ENCODE data around the gene BTRC.

Gene BTRC

DNA sequence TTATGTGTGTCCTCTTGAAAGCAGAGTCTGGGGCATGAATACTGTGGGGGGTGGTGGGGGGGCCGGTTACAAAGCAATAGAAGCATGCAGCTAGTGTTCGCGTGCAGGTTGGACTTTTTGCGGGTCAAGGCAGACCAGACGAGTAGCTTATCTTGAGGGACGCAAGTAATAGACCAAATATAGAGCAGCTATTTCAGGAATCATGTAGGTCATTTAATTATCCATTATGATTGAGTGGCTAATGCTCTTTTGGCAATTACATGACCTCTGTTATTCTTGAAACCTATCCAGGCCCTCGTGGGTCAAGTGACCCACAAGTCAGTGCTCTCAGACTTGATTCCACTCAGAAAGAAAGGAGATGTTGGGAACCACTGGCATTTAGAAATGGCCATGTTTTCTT is 93.0 kb downstream of the BTRC start:
- no peak for DNase-seq (ENCODE audit: low read depth)
- TF ChIP-seq, protein P1, sequence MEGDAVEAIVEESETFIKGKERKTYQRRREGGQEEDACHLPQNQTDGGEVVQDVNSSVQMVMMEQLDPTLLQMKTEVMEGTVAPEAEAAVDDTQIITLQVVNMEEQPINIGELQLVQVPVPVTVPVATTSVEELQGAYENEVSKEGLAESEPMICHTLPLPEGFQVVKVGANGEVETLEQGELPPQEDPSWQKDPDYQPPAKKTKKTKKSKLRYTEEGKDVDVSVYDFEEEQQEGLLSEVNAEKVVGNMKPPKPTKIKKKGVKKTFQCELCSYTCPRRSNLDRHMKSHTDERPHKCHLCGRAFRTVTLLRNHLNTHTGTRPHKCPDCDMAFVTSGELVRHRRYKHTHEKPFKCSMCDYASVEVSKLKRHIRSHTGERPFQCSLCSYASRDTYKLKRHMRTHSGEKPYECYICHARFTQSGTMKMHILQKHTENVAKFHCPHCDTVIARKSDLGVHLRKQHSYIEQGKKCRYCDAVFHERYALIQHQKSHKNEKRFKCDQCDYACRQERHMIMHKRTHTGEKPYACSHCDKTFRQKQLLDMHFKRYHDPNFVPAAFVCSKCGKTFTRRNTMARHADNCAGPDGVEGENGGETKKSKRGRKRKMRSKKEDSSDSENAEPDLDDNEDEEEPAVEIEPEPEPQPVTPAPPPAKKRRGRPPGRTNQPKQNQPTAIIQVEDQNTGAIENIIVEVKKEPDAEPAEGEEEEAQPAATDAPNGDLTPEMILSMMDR (IDR thresholded peaks at IDR 0.05; ENCODE audit: insufficient read depth, low read depth, low read length, missing control alignments) = no peak

DNA sequence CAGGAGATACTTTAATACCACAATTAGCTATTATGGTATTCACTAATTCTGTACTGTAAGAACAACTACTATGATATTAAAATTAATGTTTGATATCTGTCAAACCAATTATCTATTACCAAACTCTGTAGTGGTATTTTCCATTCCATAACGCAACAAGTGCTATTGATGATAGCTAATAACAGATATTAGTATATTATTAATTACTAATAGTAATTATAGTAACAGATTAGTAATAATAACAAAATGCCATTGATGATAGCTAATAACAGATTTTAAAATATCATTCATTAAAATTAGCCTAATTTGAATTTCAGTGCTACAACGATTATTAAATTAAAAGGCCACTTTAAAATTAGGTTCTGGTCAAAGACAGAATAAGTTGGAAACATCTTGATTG is 93.5 kb downstream of the BTRC start:
- no peak for DNase-seq (ENCODE audit: low read depth)
- no peak overlapping the region for H3K4me3 ChIP-seq (ENCODE audit: low read length)
- TF ChIP-seq, protein P1 (IDR thresholded peaks at IDR 0.05; ENCODE audit: insufficient read depth, low read depth, low read length, missing control alignments) = no peak

More for the DNA sequence above, 93.0 kb downstream of the BTRC start:
- no peak overlapping the region for H3K4me3 ChIP-seq (ENCODE audit: low read length)

DNA sequence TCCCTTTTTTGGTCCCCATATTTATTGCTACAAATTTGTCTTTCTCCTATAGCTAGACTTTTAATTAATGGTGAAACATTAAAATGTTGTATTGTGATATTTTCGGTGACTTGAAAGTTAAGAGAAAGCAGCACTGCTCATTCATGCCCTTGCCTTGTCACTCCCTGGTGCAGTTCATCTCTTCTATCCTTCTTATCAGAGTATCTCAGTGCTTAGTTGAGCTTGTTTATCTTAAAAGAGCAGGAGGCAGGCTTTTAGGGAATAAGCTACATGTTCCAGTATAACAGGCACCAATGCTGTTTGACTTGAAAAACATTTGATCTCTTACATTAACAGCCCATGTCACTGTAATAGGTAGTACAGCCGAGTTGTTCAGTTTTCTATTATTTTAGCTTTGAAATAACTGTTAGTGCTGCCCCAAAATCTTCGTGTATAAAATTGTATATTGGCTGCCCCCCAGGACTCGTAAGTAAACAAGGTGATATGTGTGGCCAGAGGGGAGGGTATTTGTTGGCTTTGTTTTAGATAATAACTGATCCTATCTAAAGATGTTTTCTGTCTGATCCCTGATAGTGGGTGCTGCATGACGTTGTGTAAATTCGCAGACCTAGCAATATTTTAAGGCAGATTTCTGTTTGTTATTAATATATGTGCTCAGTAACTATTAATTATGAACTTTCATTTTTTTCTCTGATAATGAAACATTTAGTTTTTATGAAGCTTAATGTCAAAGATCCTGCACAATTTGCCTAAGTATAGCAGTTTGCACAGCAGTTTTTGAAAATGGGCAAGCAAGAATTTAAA is 96.5 kb downstream of the BTRC start:
- H3K4me3 ChIP-seq (ENCODE audit: low read length) = no peak overlapping the region
- no peak for DNase-seq (ENCODE audit: low read depth)
- TF ChIP-seq, protein P1 (IDR thresholded peaks at IDR 0.05; ENCODE audit: insufficient read depth, low read depth, low read length, missing control alignments) = no peak

DNA sequence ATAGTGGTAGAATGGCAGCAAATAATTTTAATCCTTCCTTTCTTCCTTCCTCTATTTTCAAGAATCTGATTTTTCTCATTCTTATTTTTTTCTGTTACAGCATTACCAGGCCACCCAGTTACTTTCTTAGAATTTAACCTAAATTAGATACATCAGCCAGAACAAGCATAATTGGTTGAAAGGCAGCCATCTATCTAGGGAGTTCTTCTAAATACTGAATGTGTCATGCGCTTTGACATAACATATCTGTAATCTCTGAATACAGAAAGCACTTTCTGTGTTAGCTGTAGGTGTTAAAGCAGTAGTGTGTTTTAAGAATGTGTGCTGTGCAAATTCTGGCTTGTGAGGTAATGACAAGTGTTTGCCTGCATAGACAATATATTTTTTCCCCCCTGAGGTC is 97.3 kb downstream of the BTRC start:
- DNase-seq (ENCODE audit: low read depth) = no peak
- TF ChIP-seq, protein P1 (IDR thresholded peaks at IDR 0.05; ENCODE audit: insufficient read depth, low read depth, low read length, missing control alignments) = no peak
- no peak overlapping the region for H3K4me3 ChIP-seq (ENCODE audit: low read length)

DNA sequence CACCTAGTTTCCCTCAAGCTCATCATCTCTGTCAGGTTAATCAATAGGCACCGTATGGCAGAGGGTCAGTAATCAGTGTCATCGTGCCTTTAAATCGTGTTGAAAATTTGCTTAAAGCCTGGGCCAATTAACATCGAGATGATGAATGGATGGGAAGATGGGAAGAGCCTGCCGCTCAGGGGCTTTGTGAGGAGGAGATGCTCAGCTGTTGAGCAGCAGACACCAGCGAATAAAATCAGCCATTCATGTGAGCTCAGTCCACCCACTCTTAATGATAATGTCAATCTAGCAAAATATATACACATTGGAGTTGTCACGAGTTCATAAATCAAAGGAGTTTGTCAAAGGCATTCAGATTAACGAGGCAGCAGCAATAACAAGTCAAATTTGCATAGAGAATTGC is 97.7 kb downstream of the BTRC start:
- DNase-seq (ENCODE audit: low read depth) = no peak
- H3K4me3 ChIP-seq (ENCODE audit: low read length) = no peak overlapping the region
- TF ChIP-seq, protein P1 (IDR thresholded peaks at IDR 0.05; ENCODE audit: insufficient read depth, low read depth, low read length, missing control alignments) = no peak

DNA sequence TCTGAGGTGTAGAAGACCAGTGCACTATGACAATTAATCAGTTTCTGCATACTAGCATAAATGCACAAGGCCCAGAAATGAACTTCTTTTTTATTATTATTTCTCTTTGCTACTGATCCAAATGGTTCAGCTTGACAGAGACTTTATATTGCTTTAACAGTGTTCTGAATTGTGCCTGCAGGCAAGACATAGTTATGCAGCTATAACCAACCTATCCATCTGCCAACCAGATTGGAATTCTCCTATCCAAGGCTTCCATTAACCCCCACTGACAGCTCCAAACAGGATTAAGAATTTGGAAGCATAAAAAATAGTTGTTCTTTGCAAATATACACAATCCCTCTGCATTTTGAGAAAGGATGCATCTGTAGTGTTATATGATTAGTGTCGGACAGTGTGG is 98.2 kb downstream of the BTRC start:
- DNase-seq (ENCODE audit: low read depth) = no peak
- TF ChIP-seq, protein P1 (IDR thresholded peaks at IDR 0.05; ENCODE audit: insufficient read depth, low read depth, low read length, missing control alignments) = no peak
- H3K4me3 ChIP-seq (ENCODE audit: low read length) = no peak overlapping the region

DNA sequence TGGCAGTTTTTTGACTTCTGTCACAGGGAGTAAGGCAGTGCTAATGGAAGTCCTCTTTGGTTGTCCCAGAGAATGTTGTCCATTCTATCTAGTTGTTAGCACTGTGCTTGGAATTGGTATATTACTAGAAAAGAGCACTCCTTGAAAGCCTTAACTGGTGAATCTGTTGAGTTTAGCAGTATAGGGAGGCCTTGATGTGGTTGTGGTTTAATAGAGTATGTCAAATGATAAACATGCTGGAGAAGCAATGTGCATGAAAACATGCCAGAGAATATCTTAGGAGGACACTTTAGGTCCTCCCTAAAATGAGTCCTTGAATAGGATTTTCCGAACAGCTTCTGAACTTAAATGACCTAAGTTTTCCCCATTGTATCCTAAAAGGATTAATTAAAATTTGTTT is 98.6 kb downstream of the BTRC start:
- no peak for DNase-seq (ENCODE audit: low read depth)
- TF ChIP-seq, protein P1 (IDR thresholded peaks at IDR 0.05; ENCODE audit: insufficient read depth, low read depth, low read length, missing control alignments) = no peak
- no peak overlapping the region for H3K4me3 ChIP-seq (ENCODE audit: low read length)

Data from epithelial cell of esophagus (primary cell).